B cell (primary cell): ENCODE data around the gene PI4KB. TPM values are rescaled to one million over a fixed set of nuclear protein-coding genes. Genes with fewer than 3 reads are reported as not detected.
"Not testable (repeated sequence)": the region's sequence is repeated elsewhere in the genome, so short reads cannot be mapped to it uniquely, and the experiment has no call there.

Source experiments
- ATAC-seq: fragments of 200-7000 bp; cut with Tn5 transposase; one replicate; pipeline ENCODE4 v1.10.0; 2021; ENCODE audit warnings: low read depth, mild to moderate bottlenecking, moderate number of reproducible peaks, moderate library complexity
- CTCF ChIA-PET: fragments of 350-600 bp; sonication (Branson Sonifier 250); formaldehyde crosslinking; loops from one replicate; lab custom pipeline; 2021; ENCODE audit warnings: antibody characterized with exemption, inconsistent platforms; lab: Charles Lee
- POLR2A ChIA-PET: fragments of 350-600 bp; sonication (Branson Sonifier 250); formaldehyde crosslinking; loops from one replicate; lab custom pipeline; 2021; ENCODE audit warnings: antibody characterized with exemption; lab: Charles Lee
- DNase-seq: peaks from one replicate; pipeline ENCODE4 v3.0.0; 2013
- H2AFZ ChIP-seq: 2 replicates; pipeline ENCODE4 v1.6.1; 2012; ENCODE audit warnings: mild to moderate bottlenecking, low read depth, low read length; ENCODE audit not compliant: insufficient read depth, poor library complexity, severe bottlenecking
- H3K27ac ChIP-seq, 2 donors: 1 replicate in 1 of 2; 2 replicates in 1 of 2; pipeline ENCODE4 v1.5.1; 2012 to 2013; ENCODE audit warnings: low read length in 2 of 2, mild to moderate bottlenecking in 2 of 2, moderate library complexity in 1 of 2
- H3K27me3 ChIP-seq, 4 experiments: fragments of 200-600 bp in 1 of 4; sonication (generic) in 1 of 4; replicated peaks in 1 of 4; 1 replicate in 2 of 4; 2 replicates in 2 of 4; pipeline versions ENCODE4 v1.6.1 to v1.7.0; 2013 to 2016; ENCODE audit warnings: low read length in 3 of 4, mild to moderate bottlenecking in 2 of 4, mixed read lengths in 1 of 4, moderate library complexity in 1 of 4; ENCODE audit not compliant: insufficient read depth in 4 of 4, control insufficient read depth in 3 of 4; ENCODE audit errors: control extremely low read depth in 1 of 4
- H3K36me3 ChIP-seq, 2 experiments: replicated peaks in 1 of 2; 1 replicate in 1 of 2; 2 replicates in 1 of 2; pipeline versions ENCODE4 v1.6.1 to v1.7.1; 2013; ENCODE audit warnings: low read length in 1 of 2; ENCODE audit not compliant: insufficient read depth in 2 of 2, control insufficient read depth in 1 of 2; ENCODE audit errors: control extremely low read depth in 1 of 2, extremely low read depth in 1 of 2
- H3K4me1 ChIP-seq, 2 donors: fragments of 200-600 bp in 1 of 2; sonication (generic) in 1 of 2; 1 replicate in 1 of 2; 2 replicates in 1 of 2; pipeline versions ENCODE4 v1.5.1 to v1.6.1; 2013 to 2017; ENCODE audit warnings: low read length in 2 of 2; ENCODE audit not compliant: control insufficient read depth in 2 of 2, insufficient read depth in 2 of 2
- H3K4me2 ChIP-seq: replicated peaks from 2 replicates; pipeline ENCODE3; 2012; ENCODE audit warnings: mild to moderate bottlenecking, low read depth, low read length; ENCODE audit not compliant: poor library complexity, severe bottlenecking
- H3K4me3 ChIP-seq, 5 experiments: fragments of 200-600 bp in 1 of 5; sonication (generic) in 1 of 5; 1 replicate in 3 of 5; 2 replicates in 2 of 5; pipeline versions ENCODE4 v1.5.1 to v1.7.0; 2011 to 2016; ENCODE audit warnings: low read length in 4 of 5, mild to moderate bottlenecking in 4 of 5, low read depth in 2 of 5, control low read depth in 1 of 5, moderate library complexity in 1 of 5; ENCODE audit not compliant: insufficient read depth in 1 of 5; ENCODE audit errors: control extremely low read depth in 1 of 5, extremely low read depth in 1 of 5
- H3K79me2 ChIP-seq: fragments of 200-600 bp; sonication (generic); one replicate; pipeline ENCODE4 v1.6.0; 2016; ENCODE audit warnings: low read length; ENCODE audit not compliant: control insufficient read depth, insufficient read depth
- H3K9ac ChIP-seq: fragments of 200-600 bp; sonication (generic); 2 replicates; pipeline ENCODE4 v1.6.1; 2017; ENCODE audit warnings: mild to moderate bottlenecking, low read length, moderate library complexity
- H3K9me3 ChIP-seq, 3 donors: one replicate each; pipeline versions ENCODE4 v1.6.1 to v1.7.1; 2013; ENCODE audit warnings: low read length in 2 of 3; ENCODE audit not compliant: control insufficient read depth in 2 of 3, insufficient read depth in 1 of 3; ENCODE audit errors: control extremely low read depth in 1 of 3
- H4K20me1 ChIP-seq: 2 replicates; pipeline ENCODE4 v1.6.0; 2012; ENCODE audit warnings: mild to moderate bottlenecking, low read length; ENCODE audit not compliant: insufficient read depth, control insufficient read depth, poor library complexity, severe bottlenecking
- H3K27ac Mint-ChIP-seq: one replicate; pipeline ENCODE4 v1.8.0; 2021; ENCODE audit warnings: mixed read lengths
- H3K27me3 Mint-ChIP-seq: one replicate; pipeline ENCODE4 v1.8.0; 2021; ENCODE audit warnings: mixed read lengths
- H3K4me1 Mint-ChIP-seq: one replicate; pipeline ENCODE4 v1.8.0; 2021; ENCODE audit warnings: mixed read lengths
- H3K4me3 Mint-ChIP-seq: one replicate; pipeline ENCODE4 v1.8.0; 2021; ENCODE audit warnings: mixed read lengths
- H3K9me3 Mint-ChIP-seq: one replicate; pipeline ENCODE4 v1.8.0; 2022; ENCODE audit warnings: mixed read lengths; ENCODE audit not compliant: insufficient read depth
- CTCF ChIP-seq: fragments of 200-600 bp; IDR thresholded peaks from one replicate; pipeline ENCODE4 v1.8.0; 2022; ENCODE audit warnings: antibody characterized with exemption, mild to moderate bottlenecking
- EZH2 ChIP-seq: IDR thresholded peaks from 2 replicates; pipeline ENCODE4 v1.6.1; 2012; ENCODE audit warnings: borderline replicate concordance, low read depth, mild to moderate bottlenecking, moderate library complexity, low read length; ENCODE audit not compliant: insufficient read depth, poor library complexity, severe bottlenecking
- WGBS: methylation state at CpG from one replicate; pipeline ENCODE4 v1.1.5; 2013; ENCODE audit warnings: missing lambda C conversion rate; ENCODE audit not compliant: insufficient coverage; 5-methylcytosine and 5-hydroxymethylcytosine counted together
- intact Hi-C: fragments of 100-400 bp; cut with micrococcal nuclease; formaldehyde crosslinking; loops from one replicate; pipeline ENCODE4 v1.10.0; 2022
- polyA plus RNA-seq: library from polyadenylated mRNA; depleted of rRNA; stranded (reverse); fragments of >200 nt; gene quantifications from 2 replicates; pipeline ENCODE4 v1.2.3, GENCODE V29; 2012
- total RNA-seq, 2 donors: library from RNA; stranded (reverse); fragments of 120-200 nt in 1 of 2; gene quantifications; 1 replicate in 1 of 2; 2 replicates in 1 of 2; pipeline versions ENCODE4 v1.2.3 to v1.2.4, GENCODE V29; 2013 to 2022

PI4KB gene
- total and polyA plus RNA-seq, 2 donors (not counting 1 experiment from before 2014, with no cell fraction given), result 110 to 138 TPM

DNA sequence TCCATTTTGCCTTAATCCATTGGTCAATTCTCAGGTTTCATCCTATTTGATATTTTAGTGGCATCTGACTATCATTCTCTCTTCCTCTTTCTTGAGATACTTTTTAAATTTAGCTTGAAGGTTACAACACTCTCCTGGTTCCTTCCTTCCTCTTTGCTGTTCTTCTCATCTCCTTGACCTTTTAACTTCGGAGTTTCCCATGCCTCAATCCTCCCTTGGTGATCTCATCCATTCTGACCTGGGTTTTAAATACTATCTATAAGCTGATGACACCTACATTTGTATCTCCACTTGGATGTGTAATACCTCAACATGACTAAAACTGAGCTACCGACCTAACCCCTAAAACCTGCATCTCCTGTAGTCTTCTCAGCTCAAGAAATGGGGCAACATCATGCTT is 50.0 kb downstream of the PI4KB start:
- Histone ChIP-seq H3K4me3 (peak overlapping the region in 1 of 5 experiments; percentile 39), H3K4me2 (peak overlapping the region; percentile 55), H2AFZ (peak overlapping the region; percentile 46), H3K79me2 (peaks cover 4% of the 10 kb centered on the region), H3K27me3 (no peaks in the 10 kb centered on the region), H3K4me1 (peaks cover 24 to 39% of the 10 kb centered on the region in 2 donors), H3K36me3 (no peaks in the 10 kb centered on the region), H3K9ac (no peak overlapping the region), H3K27ac (peak overlapping the region; percentile 51 to 83), H3K9me3 (no peaks in the 10 kb centered on the region), H4K20me1 (no peaks in the 10 kb centered on the region)
- Mint-ChIP-seq H3K4me1 (peaks cover 31% of the 10 kb centered on the region), H3K9me3 (no peaks in the 10 kb centered on the region), H3K27me3 (no peaks in the 10 kb centered on the region), H3K4me3 (peak overlapping the region; percentile 51), H3K27ac (peak overlapping the region; percentile 77)
- 31% methylated on average over 2 of the region's 2 CpGs for WGBS
- ATAC-seq (no peak), DNase-seq (peak; percentile 68)
- intact Hi-C loops, result loop anchor here (1.0 kb wide), 1 partner anchor 23 kb away; the partner anchor contains the start of gene PSMD4
- POLR2A ChIA-PET, result interaction anchor here (0.6 kb wide), 1 partner anchor 19 kb away, joined by 3 read pairs; no protein-coding TSS in a partner anchor
- CTCF ChIA-PET, result interaction anchor here (0.6 to 1.8 kb wide), 7 partner anchors 9 to 936 kb away, joined by 3 to 12 read pairs (median 3); no protein-coding TSS in a partner anchor
- TF ChIP-seq CTCF (no peak), EZH2 (no peak)

DNA sequence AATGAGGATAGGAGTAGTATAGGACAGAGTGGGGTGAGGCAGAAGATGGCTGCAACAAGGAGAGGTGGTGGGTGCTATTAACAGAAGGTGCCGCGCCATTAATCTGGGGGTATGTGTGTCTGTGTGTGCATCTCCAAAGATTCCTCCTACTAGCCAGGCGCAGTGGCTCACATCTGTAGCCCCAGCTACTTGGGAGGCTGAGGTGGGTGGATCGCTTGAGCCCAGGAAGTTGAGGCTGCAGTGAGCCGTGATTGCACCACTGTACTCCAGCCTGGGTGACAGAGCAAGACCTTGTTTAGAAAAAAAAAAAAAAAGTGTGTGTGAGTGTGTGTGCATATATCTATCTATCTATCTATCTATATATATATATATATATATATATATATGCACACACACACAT is 51.9 kb downstream of the PI4KB start:
- POLR2A ChIA-PET, H3K27ac Mint-ChIP-seq, H3K79me2 ChIP-seq: not testable (repeated sequence)

More for the DNA sequence above, 51.9 kb downstream of the PI4KB start:
- H4K20me1 ChIP-seq, DNase-seq, H3K36me3 ChIP-seq, H3K9ac ChIP-seq, H3K4me2 ChIP-seq, H3K27me3 Mint-ChIP-seq, H2AFZ ChIP-seq, H3K9me3 ChIP-seq, intact Hi-C loops, ATAC-seq, H3K4me3 Mint-ChIP-seq, H3K27ac ChIP-seq, H3K4me3 ChIP-seq, H3K9me3 Mint-ChIP-seq, H3K27me3 ChIP-seq: not testable (repeated sequence)
- no CpG with 5 or more reads among the region's 5 CpGs for WGBS
- CTCF ChIA-PET, result interaction anchor here (1.1 to 1.2 kb wide), 2 partner anchors 22 to 280 kb away, joined by 3 to 6 read pairs; no protein-coding TSS in a partner anchor
- peaks cover 24% of the 10 kb centered on the region for H3K4me1 Mint-ChIP-seq
- peaks cover 19 to 34% of the 10 kb centered on the region in 2 donors for H3K4me1 ChIP-seq
